NCI-H460 (cell line): Measurements from ENCODE around the gene DLEC1. TPM values are rescaled to one million over a fixed set of nuclear protein-coding genes. Genes with fewer than 3 reads are reported as not detected.
"Not testable (repeated sequence)": the region's sequence is repeated elsewhere in the genome, so short reads cannot be mapped to it uniquely, and the experiment has no call there.

ENCODE experiments used
- DNase-seq: peaks from one replicate; pipeline ENCODE4 v3.0.0-alpha.2; 2016; ENCODE audit warnings: low read depth; ENCODE audit errors: extremely low read depth
- total RNA-seq: library from RNA; depleted of rRNA; stranded (reverse); fragments of >200 nt; shearing (Covaris generic); gene quantifications from 2 replicates; pipeline ENCODE4 v1.2.3, GENCODE V29; 2014

Gene DLEC1
- total RNA-seq, 1 experiment from 2014 or later = 0.10 TPM

DNA sequence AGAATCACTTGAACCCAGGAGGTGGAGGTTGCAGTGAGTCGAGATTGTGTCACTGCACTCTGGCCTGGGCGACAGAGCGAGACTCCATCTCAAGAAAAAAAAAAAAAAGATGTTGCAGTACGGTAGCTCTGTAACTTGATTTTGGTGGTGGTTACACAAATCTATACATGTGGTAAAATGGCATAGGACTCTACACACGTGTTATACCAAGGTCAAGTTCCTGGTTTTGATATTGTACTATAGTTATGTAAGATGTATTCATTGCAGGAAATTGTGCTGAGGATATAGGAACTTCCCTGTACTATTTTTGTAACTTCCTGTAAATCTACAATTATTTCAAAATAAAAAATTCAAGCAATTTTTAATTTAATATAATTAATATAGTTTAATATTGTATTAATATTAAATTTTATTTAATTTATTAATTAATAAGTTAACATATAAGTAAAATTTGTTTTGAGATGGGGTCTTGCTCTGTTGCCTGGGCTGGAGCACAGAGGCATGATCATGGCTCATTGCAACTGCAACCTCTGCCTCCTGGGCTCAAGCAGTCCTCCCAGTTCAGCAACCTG lies 109.4 kb downstream of the DLEC1 start:
- no peak for DNase-seq

GRCh38 chr3:38149708-38150107 lies 110.7 kb downstream of the DLEC1 start:
- DNase-seq = no peak

GRCh38 chr3:38150780-38151528 lies 111.9 kb downstream of the DLEC1 start:
- no peak for DNase-seq

DNA sequence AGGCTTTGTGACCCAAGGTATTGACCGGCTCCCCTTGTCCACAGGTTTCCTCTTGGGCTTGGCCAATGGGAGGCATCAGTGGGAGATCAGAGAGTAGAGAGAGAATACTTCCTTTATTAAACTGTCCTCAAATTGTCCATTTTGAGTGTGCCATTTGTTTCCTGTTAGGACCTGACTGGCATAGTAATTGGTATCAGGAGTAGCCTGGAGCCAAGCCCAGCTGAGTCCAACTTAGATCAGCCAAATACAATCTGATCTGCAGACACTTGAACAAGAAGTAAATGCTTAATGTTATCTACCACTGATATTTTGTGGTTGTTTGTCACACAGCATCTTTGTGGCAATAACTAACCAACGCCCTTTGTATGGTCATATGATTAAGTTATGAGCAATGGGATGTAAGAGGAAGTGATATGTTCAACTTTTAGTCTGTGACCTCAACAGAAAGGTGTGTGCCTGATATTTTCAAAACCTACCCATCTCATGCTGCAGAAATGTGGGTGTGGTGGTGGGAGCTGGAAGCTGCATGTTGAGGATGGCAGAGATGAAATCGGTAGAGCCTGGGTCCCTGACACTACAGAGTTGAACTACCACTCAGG lies 112.8 kb downstream of the DLEC1 start:
- DNase-seq = peak; percentile 68

DNA sequence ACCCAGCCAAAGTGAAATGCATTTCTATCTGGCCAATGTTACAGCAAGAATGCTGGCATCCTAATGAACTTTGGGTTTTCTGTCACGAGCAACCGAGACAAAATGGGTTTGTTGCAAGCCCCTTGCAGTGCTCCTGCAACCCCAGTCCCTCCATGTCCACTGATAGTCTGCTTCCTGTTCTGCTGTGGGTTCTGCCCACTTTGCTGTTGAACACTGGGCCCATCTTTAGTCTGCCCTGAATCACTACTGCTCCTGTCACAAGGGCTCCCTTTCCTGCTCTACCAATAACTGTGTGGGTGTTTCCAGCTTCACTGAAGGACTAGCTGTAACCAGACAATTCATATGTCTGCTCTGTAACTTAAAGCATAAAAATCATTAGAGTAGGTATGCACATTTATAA lies 113.6 kb downstream of the DLEC1 start:
- no peak for DNase-seq

- no peak for DNase-seq
Observed at GRCh38 chr3:38153221-38153620, 114.2 kb downstream of the DLEC1 start.

GRCh38 chr3:38154033-38154494 lies 115.1 kb downstream of the DLEC1 start:
- peak; percentile 77 for DNase-seq

DNA sequence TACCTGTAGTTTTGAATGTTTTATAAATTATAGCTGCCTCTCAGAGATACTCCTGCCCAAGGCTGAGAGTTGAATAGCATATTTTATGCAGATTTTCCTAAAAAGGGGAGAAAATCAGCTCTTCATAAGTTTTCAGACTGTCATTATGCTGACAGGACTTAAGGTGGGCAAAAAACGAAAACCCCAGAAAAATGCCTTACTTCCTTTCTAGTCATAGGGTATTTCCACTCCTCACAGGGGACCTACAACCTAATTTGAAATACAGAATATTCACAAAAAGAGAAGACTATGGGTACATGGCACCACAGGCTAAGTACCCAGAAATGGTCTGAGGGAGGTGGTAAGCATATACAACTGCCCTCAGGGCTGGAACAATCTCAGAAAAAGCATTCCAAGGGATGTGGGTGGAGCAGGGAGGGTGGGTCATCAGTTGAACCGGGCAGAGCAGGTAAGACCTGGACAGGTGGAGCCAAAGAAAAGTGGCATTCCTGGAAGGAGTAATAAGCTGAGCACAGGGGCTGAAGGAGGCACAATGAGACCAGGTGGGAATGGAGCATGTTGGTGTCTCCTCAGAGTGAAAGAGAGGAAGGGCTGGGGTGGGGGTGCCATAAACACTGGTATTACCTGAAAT lies 115.7 kb downstream of the DLEC1 start:
- DNase-seq = no peak

DNA sequence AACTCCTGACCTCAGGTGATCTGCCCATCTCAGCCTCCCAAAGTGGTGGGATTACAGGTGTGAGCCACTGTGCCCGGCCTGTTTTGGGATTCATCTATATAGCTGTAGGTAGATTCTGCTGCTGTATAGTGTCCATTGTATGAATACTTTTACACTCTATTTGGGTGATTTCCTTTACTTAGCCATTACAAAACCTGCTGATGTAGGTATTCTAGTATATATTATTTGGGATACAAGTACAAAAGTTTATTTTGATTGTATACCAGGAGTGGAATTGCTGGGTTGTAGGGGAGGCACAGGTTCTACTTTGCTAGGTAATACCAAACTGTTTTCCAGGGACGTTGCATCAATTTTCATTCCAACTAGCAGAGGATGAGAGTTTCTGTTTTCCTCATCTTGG lies 116.8 kb downstream of the DLEC1 start:
- no peak for DNase-seq

GRCh38 chr3:38157117-38157516 lies 118.1 kb downstream of the DLEC1 start:
- no peak for DNase-seq

GRCh38 chr3:38157595-38157994 lies 118.6 kb downstream of the DLEC1 start:
- DNase-seq = no peak

DNA sequence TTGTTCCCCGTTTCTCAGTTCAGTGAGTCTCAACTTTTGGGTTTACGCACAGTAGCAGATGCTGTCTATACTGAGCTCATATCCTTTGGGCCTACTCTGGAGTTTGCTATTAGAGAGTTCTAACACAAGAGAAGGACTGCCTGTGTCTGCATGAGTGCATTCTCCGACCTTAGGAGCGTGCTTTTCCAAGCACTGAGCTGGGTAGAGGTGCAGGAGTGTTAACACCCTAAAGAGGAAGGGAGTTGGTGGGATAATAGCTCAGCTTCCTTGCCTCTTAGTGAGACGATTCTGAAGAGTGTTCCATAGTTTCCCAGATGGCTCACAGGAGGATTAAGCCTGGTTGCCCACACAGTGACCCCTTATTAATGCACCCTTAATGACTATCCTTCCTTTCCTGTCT lies 119.5 kb downstream of the DLEC1 start:
- DNase-seq = no peak

- DNase-seq = not testable (repeated sequence)
Observed at GRCh38 chr3:38160704-38161103, 121.7 kb downstream of the DLEC1 start.

GRCh38 chr3:38163117-38163840 lies 124.3 kb downstream of the DLEC1 start:
- no peak for DNase-seq

DNA sequence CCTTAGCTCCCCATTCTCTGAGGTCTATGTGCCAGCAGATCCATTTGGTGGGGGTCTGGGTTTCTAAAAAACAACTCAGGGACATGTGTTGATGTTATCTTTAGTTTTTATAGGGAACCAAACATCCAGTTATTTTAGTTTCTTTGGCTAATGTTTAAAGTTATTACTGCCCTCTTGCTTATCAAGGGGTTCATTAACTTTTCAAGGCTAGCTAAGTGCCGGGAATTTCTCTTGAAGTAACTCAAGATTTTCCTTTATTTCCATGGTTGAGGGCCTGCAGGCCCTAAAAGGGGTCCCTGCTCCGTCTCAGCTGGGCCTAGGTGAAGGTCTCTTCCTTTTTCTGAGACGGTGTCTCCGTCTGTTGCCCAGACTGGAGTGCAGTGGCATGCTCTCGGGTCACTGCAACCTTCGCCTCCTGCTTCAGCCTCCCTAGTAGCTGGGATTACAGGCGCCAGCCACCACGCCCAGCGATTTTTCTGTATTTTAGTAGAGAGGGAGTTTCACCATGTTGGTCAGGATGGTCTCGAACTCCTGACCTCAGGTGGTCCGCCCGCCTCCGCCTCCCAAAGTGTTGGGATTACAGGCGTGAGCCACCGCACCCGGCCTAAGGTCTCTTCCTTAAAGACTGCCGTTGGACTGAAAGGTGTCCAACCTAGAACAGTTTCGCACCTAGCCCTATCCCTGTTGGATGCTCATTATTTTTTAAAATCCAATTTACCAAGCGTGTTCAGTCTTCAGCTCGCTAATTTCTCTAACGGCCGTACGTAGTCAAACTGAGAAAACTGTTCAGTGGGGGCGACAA lies 125.0 kb downstream of the DLEC1 start:
- no peak for DNase-seq

- DNase-seq = no peak
Observed at GRCh38 chr3:38164643-38164951, 125.6 kb downstream of the DLEC1 start.

GRCh38 chr3:38164952-38165721 lies 126.1 kb downstream of the DLEC1 start, which contains the start of gene OXSR1:
TSS of gene OXSR1 (plus strand) at chr3:38165537. CDS start at chr3:38165877, 340 bp downstream.
- peak; percentile 99 for DNase-seq

- DNase-seq = peak; percentile 35
Observed at GRCh38 chr3:38165722-38166387, 126.8 kb downstream of the DLEC1 start.

DNA sequence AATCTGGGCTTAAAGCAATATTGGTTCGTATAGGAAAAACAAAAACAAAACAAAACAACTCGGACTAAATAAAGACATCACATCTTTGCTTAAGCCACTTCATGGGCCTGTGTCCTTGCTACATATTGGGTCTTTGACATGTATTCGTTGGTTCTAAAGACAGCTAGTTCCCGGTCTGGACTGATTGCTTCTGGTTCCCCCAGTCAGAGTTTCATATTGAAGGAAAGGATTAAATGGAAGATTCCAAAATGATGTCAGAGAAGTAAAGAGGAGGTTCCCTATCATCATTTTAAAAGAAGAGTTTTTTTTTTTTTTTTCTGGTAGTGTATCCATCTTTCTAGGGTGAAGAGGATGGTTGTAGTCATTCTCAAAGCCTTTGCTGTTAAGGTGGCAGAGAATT lies 128.6 kb downstream of the DLEC1 start:
- DNase-seq = no peak
